ENCODE data around the gene ARAP2.

- TF ChIP-seq, protein P1, sequence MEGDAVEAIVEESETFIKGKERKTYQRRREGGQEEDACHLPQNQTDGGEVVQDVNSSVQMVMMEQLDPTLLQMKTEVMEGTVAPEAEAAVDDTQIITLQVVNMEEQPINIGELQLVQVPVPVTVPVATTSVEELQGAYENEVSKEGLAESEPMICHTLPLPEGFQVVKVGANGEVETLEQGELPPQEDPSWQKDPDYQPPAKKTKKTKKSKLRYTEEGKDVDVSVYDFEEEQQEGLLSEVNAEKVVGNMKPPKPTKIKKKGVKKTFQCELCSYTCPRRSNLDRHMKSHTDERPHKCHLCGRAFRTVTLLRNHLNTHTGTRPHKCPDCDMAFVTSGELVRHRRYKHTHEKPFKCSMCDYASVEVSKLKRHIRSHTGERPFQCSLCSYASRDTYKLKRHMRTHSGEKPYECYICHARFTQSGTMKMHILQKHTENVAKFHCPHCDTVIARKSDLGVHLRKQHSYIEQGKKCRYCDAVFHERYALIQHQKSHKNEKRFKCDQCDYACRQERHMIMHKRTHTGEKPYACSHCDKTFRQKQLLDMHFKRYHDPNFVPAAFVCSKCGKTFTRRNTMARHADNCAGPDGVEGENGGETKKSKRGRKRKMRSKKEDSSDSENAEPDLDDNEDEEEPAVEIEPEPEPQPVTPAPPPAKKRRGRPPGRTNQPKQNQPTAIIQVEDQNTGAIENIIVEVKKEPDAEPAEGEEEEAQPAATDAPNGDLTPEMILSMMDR (conservative IDR thresholded peaks at IDR 0.05), result no peak
- no peak for TF ChIP-seq EZH2 (IDR thresholded peaks at IDR 0.05; ENCODE audit: low read depth)
Measured at GRCh38 chr4:36281384-36282106, 37.2 kb upstream of the ARAP2 start, which contains the start of gene DTHD1.

All from PC-9 (cell line).